ENCODE data around the gene NUFIP2. TPM values are rescaled to one million over a fixed set of nuclear protein-coding genes. Genes with fewer than 3 reads are reported as not detected.
"Not testable (repeated sequence)": the region's sequence is repeated elsewhere in the genome, so short reads cannot be mapped to it uniquely, and the experiment has no call there.

NUFIP2 gene
- total RNA-seq, 1 donor from 2014 or later = 42.3 TPM

- DNase-seq (no peak), ATAC-seq (no peak)
- intact Hi-C loops (cut with micrococcal nuclease) = no loop called here
Measured at GRCh38 chr17:29283961-29284360, 10.0 kb downstream of the NUFIP2 start.

GRCh38 chr17:29283496-29283895 lies 10.5 kb downstream of the NUFIP2 start:
- no peak for ATAC-seq
- intact Hi-C loops (cut with micrococcal nuclease) = no loop called here

GRCh38 chr17:29279397-29280070 lies 14.4 kb downstream of the NUFIP2 start:
- no peak for DNase-seq
- no peak for ATAC-seq
- intact Hi-C loops (cut with micrococcal nuclease) = no loop called here

More at GRCh38 chr17:29283496-29283895, 10.5 kb downstream of the NUFIP2 start:
- DNase-seq = no peak

GRCh38 chr17:29278692-29279091 lies 15.3 kb downstream of the NUFIP2 start:
- intact Hi-C loops (cut with micrococcal nuclease) = no loop called here
- DNase-seq = no peak
- no peak for ATAC-seq

GRCh38 chr17:29273924-29274323 lies 20.0 kb downstream of the NUFIP2 start:
- ATAC-seq (no peak), DNase-seq (no peak)
- intact Hi-C loops (cut with micrococcal nuclease) = no loop called here

GRCh38 chr17:29271980-29272379 lies 22.0 kb downstream of the NUFIP2 start:
- intact Hi-C loops (cut with micrococcal nuclease); ATAC-seq; DNase-seq: not testable (repeated sequence)

GRCh38 chr17:29263916-29264315 lies 30.0 kb downstream of the NUFIP2 start:
- intact Hi-C loops (cut with micrococcal nuclease) = no loop called here
- no peak for DNase-seq
- ATAC-seq = no peak

- intact Hi-C loops (cut with micrococcal nuclease) = no loop called here
Measured at GRCh38 chr17:29257756-29258155, 36.2 kb downstream of the NUFIP2 start.

GRCh38 chr17:29256735-29257466 lies 37.0 kb downstream of the NUFIP2 start:
- intact Hi-C loops (cut with micrococcal nuclease) = no loop called here
- ATAC-seq (peak; percentile 60), DNase-seq (no peak)

More at GRCh38 chr17:29257756-29258155, 36.2 kb downstream of the NUFIP2 start:
- DNase-seq = no peak
- ATAC-seq = peak; percentile 17

- no peak for ATAC-seq
- no peak for DNase-seq
- intact Hi-C loops (cut with micrococcal nuclease) = no loop called here
Measured at GRCh38 chr17:29255926-29256522, 37.9 kb downstream of the NUFIP2 start.

GRCh38 chr17:29253037-29253436 lies 40.9 kb downstream of the NUFIP2 start:
- ATAC-seq = no peak
- DNase-seq = no peak
- intact Hi-C loops (cut with micrococcal nuclease) = no loop called here

GRCh38 chr17:29252101-29252791 lies 41.7 kb downstream of the NUFIP2 start:
- ATAC-seq = no peak
- DNase-seq = no peak
- intact Hi-C loops (cut with micrococcal nuclease) = no loop called here

- no peak for DNase-seq
- intact Hi-C loops (cut with micrococcal nuclease) = no loop called here
- no peak for ATAC-seq
Measured at GRCh38 chr17:29251184-29251583, 42.8 kb downstream of the NUFIP2 start.

GRCh38 chr17:29250666-29251065 lies 43.3 kb downstream of the NUFIP2 start:
- intact Hi-C loops (cut with micrococcal nuclease) = no loop called here
- no peak for DNase-seq
- no peak for ATAC-seq

GRCh38 chr17:29248845-29249244 lies 45.1 kb downstream of the NUFIP2 start:
- no peak for DNase-seq
- intact Hi-C loops (cut with micrococcal nuclease) = no loop called here
- ATAC-seq = no peak

GRCh38 chr17:29247219-29247618 lies 46.7 kb downstream of the NUFIP2 start:
- intact Hi-C loops (cut with micrococcal nuclease) = no loop called here
- DNase-seq = no peak
- no peak for ATAC-seq

- no peak for DNase-seq
- ATAC-seq = peak; percentile 17
- intact Hi-C loops (cut with micrococcal nuclease) = no loop called here
Measured at GRCh38 chr17:29246628-29247027, 47.3 kb downstream of the NUFIP2 start, which contains the start of gene CRYBA1. CRYBA1 (plus strand) TSS chr17:29246859; CDS start chr17:29246864, 5 bp downstream.

- ATAC-seq (no peak), DNase-seq (no peak)
- intact Hi-C loops (cut with micrococcal nuclease) = no loop called here
Measured at GRCh38 chr17:29245401-29245800, 48.5 kb downstream of the NUFIP2 start.

- DNase-seq (no peak), ATAC-seq (no peak)
- intact Hi-C loops (cut with micrococcal nuclease) = no loop called here
Measured at GRCh38 chr17:29243792-29244191, 50.2 kb downstream of the NUFIP2 start.

- ATAC-seq (no peak), DNase-seq (no peak)
- intact Hi-C loops (cut with micrococcal nuclease) = no loop called here
Measured at GRCh38 chr17:29242790-29243189, 51.2 kb downstream of the NUFIP2 start.

Measured in left ventricle myocardium superior (tissue), 1 donor.